ENCODE measurements around the gene PARN.

PARN gene

DNA sequence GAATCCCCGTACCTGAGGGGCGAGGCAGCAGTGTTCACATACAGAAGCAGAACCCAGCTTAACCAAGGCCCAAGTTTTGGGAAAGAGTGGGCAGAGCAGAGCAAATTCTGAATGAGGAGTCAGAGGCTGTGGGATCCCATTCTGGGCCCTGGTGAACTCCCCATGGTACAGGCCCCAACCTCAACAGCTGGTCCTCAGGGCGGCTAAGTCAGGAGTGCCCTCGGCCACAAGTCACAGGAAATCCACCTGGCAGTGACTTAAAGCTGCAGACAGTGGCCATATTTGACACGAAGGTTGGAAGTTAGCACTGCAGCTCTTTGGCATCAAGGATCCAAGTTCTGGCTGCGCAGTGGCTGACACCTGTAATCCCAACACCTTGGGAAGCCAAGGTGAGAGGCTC, 237.1 kb downstream of the PARN start:
- DNase-seq, result no peak

DNA sequence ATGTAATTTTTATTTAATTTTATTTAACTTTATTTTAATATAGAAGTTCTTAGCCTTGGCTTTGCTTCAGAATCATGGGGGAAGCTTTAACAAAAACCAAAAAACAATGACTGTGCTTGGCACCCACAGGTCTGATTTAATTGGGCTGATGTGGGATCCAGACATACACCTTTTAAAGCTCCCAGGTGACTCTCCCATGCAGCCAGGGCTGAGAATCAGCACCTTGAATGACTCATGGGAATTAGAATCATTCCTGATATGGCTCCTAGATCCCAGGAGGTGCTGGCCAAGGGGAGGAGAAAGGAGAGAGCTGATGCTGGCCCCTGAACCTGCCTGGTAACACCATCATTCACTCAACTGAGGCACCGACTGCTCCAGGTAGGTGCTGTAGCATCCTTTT, 240.7 kb downstream of the PARN start:
- no peak for DNase-seq

DNA sequence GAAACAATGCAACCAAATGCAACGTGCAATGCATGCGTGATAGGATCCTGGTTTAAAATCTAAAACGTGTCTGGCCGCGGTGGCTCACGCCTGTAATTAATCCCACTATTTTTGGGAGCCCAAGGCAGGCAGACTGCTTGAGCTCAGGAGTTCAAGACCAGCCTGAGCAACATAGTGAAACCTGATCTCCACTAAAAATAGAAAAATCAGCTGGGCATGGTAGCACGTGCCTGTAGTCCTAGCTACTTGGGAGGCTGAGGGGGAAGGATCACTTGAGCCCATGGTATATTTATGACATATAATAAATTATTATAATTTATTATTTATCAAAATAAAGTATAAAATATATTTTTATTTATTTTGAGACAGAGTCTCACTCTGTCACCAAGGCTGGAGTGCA, 241.8 kb downstream of the PARN start:
- DNase-seq, result no peak

DNA sequence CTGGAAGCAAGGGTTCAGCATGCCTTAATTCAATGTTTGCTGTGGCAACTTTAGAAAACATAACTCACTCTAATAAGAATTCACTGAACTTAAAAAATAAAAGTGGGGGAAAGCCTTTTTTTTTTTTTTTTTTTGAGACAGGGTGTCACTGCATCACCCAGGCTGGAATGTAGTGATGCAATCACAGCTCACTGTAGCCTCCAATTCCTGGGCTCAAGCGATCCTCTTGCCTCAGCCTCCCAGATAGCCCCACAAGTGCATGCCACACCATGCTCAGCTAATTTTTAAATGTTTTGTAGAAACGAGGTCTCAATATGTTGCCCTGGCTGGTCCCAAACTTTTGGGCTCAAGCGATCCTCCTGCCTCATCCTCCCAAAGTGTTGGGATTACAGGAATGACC, 243.9 kb downstream of the PARN start:
- no peak for DNase-seq

Measured in central memory CD4-positive, alpha-beta T cell (primary cell).